HepG2 (cell line): ENCODE data around the gene PSMB3. TPM values are rescaled to one million over a fixed set of nuclear protein-coding genes. Genes with fewer than 3 reads are reported as not detected.

ENCODE experiments used
- ATF2 ChIP-seq: sonication (generic); formaldehyde crosslinking; IDR thresholded peaks from 2 replicates; pipeline ENCODE4 v1.4.0; 2020; ENCODE audit warnings: missing genetic modification reagents
- ATF7 ChIP-seq, 2 experiments: fragments of 450-650 bp in 1 of 2; sonication (generic) in 1 of 2; formaldehyde crosslinking in 1 of 2; IDR thresholded peaks; 2 replicates each; pipeline versions ENCODE4 v1.4.0 to v1.6.1; 2016 to 2020; ENCODE audit warnings: antibody characterized with exemption in 1 of 2, mild to moderate bottlenecking in 1 of 2, missing genetic modification reagents in 1 of 2
- ELF1 ChIP-seq: sonication (generic); formaldehyde crosslinking; IDR thresholded peaks from 2 replicates; pipeline ENCODE4 v1.4.0; 2020; ENCODE audit warnings: missing genetic modification reagents
- FOXJ3 ChIP-seq: sonication (generic); formaldehyde crosslinking; IDR thresholded peaks from 2 replicates; pipeline ENCODE4 v1.4.0; 2020; ENCODE audit warnings: missing genetic modification reagents, mild to moderate bottlenecking, borderline replicate concordance
- IRX3 ChIP-seq: sonication (generic); formaldehyde crosslinking; IDR thresholded peaks from 2 replicates; pipeline ENCODE4 v1.8.1; 2023; ENCODE audit warnings: mild to moderate bottlenecking, low read depth, missing genetic modification reagents, borderline replicate concordance
- MYPOP ChIP-seq: sonication (generic); formaldehyde crosslinking; IDR thresholded peaks from 2 replicates; pipeline ENCODE4 v1.8.1; 2023; ENCODE audit warnings: mild to moderate bottlenecking, moderate library complexity, missing genetic modification reagents
- RBM39 ChIP-seq: fragments of 200-400 bp; formaldehyde crosslinking; IDR thresholded peaks from one replicate; pipeline ENCODE4 v1.6.1; 2018; ENCODE audit warnings: antibody characterized with exemption, mild to moderate bottlenecking, low read depth, low read length; ENCODE audit not compliant: poor library complexity, severe bottlenecking
- TARDBP ChIP-seq: sonication (generic); formaldehyde crosslinking; IDR thresholded peaks from 2 replicates; pipeline ENCODE4 v1.8.0; 2022; ENCODE audit warnings: mild to moderate bottlenecking, missing genetic modification reagents
- THAP9 ChIP-seq: sonication (generic); formaldehyde crosslinking; IDR thresholded peaks from 2 replicates; pipeline ENCODE4; 2020; ENCODE audit warnings: missing genetic modification reagents, mild to moderate bottlenecking, borderline replicate concordance
- THYN1 ChIP-seq: sonication (generic); formaldehyde crosslinking; IDR thresholded peaks from 2 replicates; pipeline ENCODE4 v1.8.1; 2023; ENCODE audit warnings: low read depth, mild to moderate bottlenecking, moderate library complexity, missing genetic modification reagents, borderline replicate concordance
- ZFAT ChIP-seq: sonication (generic); formaldehyde crosslinking; conservative IDR thresholded peaks from 2 replicates; pipeline ENCODE4 v1.8.1; 2023; ENCODE audit warnings: missing genetic modification reagents, inconsistent platforms
- ZKSCAN8 ChIP-seq: IDR thresholded peaks from 2 replicates; pipeline ENCODE4 v1.6.1; 2016; ENCODE audit warnings: borderline replicate concordance, missing genetic modification reagents, missing compliant biosample characterization
- ZMYM3 ChIP-seq: sonication (generic); formaldehyde crosslinking; IDR thresholded peaks from 2 replicates; pipeline ENCODE4 v1.5.1; 2020; ENCODE audit warnings: mild to moderate bottlenecking, missing genetic modification reagents
- ZNF225 ChIP-seq: sonication (generic); formaldehyde crosslinking; IDR thresholded peaks from 2 replicates; pipeline ENCODE4 v1.4.0; 2020; ENCODE audit warnings: mild to moderate bottlenecking, missing genetic modification reagents
- ZNF260 ChIP-seq: sonication (generic); formaldehyde crosslinking; IDR thresholded peaks from 2 replicates; pipeline ENCODE4 v1.4.0; 2020; ENCODE audit warnings: missing genetic modification reagents, low read depth, mild to moderate bottlenecking, borderline replicate concordance
- ZNF619 ChIP-seq: sonication (generic); formaldehyde crosslinking; IDR thresholded peaks from 2 replicates; pipeline ENCODE4 v1.4.0; 2020; ENCODE audit warnings: mild to moderate bottlenecking, missing genetic modification reagents
- ZNF670 ChIP-seq: sonication (generic); formaldehyde crosslinking; IDR thresholded peaks from 2 replicates; pipeline ENCODE4 v1.8.0; 2022; ENCODE audit warnings: mild to moderate bottlenecking, missing genetic modification reagents, borderline replicate concordance
- ZNF749 ChIP-seq: sonication (generic); formaldehyde crosslinking; IDR thresholded peaks from 2 replicates; pipeline ENCODE4 v1.8.0; 2022; ENCODE audit warnings: mild to moderate bottlenecking, missing genetic modification reagents, moderate library complexity, borderline replicate concordance
- polyA plus RNA-seq, 8 experiments: library from polyadenylated mRNA; depleted of rRNA in 3 of 8; stranded (reverse) in 7 of 8; unstranded in 1 of 8; fragments of >200 nt; fragmentation: Illumina TruSeq in 4 of 8; extraction: Trizol in 4 of 8; gene quantifications; 2 replicates each; pipeline versions ENCODE4 v1.2.1 to v1.2.3, GENCODE V29; 2011 to 2016; ENCODE audit warnings: low read depth in 4 of 8, missing spikeins in 1 of 8, mixed read lengths in 1 of 8; ENCODE audit not compliant: insufficient read depth in 1 of 8
- total RNA-seq, 5 experiments: library from RNA; depleted of rRNA; stranded (reverse); fragments of >200 nt; fragmentation: Illumina TruSeq; extraction: Trizol; gene quantifications; 2 replicates each; pipeline ENCODE4 v1.2.3, GENCODE V29; 2016; ENCODE audit warnings: low read depth in 1 of 5
- TF ChIP-seq, protein P1 (sequence below): sonication (generic); formaldehyde crosslinking; IDR thresholded peaks from 2 replicates; pipeline ENCODE4 v1.5.1; 2020; ENCODE audit warnings: mild to moderate bottlenecking, missing genetic modification reagents

PSMB3 gene
- total and polyA plus RNA-seq, 2 of the 13 experiments (the other 11 are each of a cell fraction or from before 2014, with no cell fraction given): 366 to 517 TPM

- TF ChIP-seq ATF2 (CRISPR knock-in tag): no peak
- TF ChIP-seq MYPOP: peak; percentile 95; the same call in 1 of the 2 replicates
- peak; percentile 21; the same call in 1 of the 2 replicates for TF ChIP-seq ZMYM3 (CRISPR knock-in tag)
- TF ChIP-seq ZNF225 (CRISPR knock-in tag): no peak
- 0 out of 2 replicates have a peak, but pooled peaks have one; percentile 68 for TF ChIP-seq IRX3 (CRISPR knock-in tag)
- TF ChIP-seq ATF7 (IDR thresholded peaks at IDR 0.05): no peak
- TF ChIP-seq ATF7 (CRISPR knock-in tag; IDR thresholded peaks at IDR 0.05): no peak
- TF ChIP-seq THYN1: 0 out of 2 replicates have a peak, but pooled peaks have one; percentile 26
- TF ChIP-seq, protein P1, sequence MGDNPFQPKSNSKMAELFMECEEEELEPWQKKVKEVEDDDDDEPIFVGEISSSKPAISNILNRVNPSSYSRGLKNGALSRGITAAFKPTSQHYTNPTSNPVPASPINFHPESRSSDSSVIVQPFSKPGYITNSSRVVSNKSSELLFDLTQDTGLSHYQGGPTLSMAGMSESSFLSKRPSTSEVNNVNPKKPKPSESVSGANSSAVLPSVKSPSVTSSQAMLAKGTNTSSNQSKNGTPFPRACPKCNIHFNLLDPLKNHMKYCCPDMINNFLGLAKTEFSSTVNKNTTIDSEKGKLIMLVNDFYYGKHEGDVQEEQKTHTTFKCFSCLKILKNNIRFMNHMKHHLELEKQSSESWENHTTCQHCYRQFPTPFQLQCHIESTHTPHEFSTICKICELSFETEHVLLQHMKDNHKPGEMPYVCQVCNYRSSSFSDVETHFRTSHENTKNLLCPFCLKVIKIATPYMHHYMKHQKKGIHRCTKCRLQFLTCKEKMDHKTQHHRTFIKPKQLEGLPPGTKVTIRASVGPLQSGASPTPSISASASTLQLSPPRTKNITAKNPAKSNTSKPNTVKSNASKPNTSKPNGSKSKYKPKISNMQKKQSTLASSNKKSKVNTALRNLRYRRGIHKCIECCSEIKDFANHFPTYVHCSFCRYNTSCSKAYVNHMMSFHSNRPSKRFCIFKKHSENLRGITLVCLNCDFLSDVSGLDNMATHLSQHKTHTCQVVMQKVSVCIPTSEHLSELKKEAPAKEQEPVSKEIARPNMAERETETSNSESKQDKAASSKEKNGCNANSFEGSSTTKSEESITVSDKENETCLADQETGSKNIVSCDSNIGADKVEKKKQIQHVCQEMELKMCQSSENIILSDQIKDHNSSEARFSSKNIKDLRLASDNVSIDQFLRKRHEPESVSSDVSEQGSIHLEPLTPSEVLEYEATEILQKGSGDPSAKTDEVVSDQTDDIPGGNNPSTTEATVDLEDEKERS: no peak
- peak; percentile 79; the same call in 1 of the 2 replicates for TF ChIP-seq ELF1 (CRISPR knock-in tag)
- no peak; the same call in 1 of the 2 replicates for TF ChIP-seq FOXJ3
- TF ChIP-seq ZKSCAN8: no peak
- TF ChIP-seq ZNF260: no peak
- peak; percentile 48 for TF ChIP-seq ZNF749 (CRISPR knock-in tag)
- no peak for TF ChIP-seq ZNF619 (CRISPR knock-in tag)
- TF ChIP-seq THAP9 (CRISPR knock-in tag): peak; percentile 27; the same call in 1 of the 2 replicates
- 0 out of 2 replicates have a peak, but pooled peaks have one; percentile 52 for TF ChIP-seq ZFAT (CRISPR knock-in tag)
- peak; percentile 87; the same call in 1 of the 2 replicates for TF ChIP-seq TARDBP (CRISPR knock-in tag)
- peak; percentile 5; the same call in 1 of the 2 replicates for TF ChIP-seq ZNF670
- no peak for TF ChIP-seq RBM39
Observed at GRCh38 chr17:38749223-38750043, 3.1 kb upstream of the PSMB3 start (continued).
